Rectal smooth muscle tissue (tissue), 1 donor: ENCODE results near the gene HNRNPA3.
"Not testable (repeated sequence)": the region's sequence is repeated elsewhere in the genome, so short reads cannot be mapped to it uniquely, and the experiment has no call there.

Experiments used
- H3K27ac ChIP-seq: one replicate; pipeline ENCODE4 v1.7.0; 2013; ENCODE audit warnings: low read depth, low read length, inconsistent platforms
- H3K27me3 ChIP-seq: one replicate; pipeline ENCODE4 v1.7.0; 2013; ENCODE audit warnings: low read length; ENCODE audit not compliant: control insufficient read depth, insufficient read depth
- H3K36me3 ChIP-seq: one replicate; pipeline ENCODE4 v1.7.0; 2013; ENCODE audit warnings: low read length; ENCODE audit not compliant: control insufficient read depth, insufficient read depth
- H3K4me1 ChIP-seq: one replicate; pipeline ENCODE4 v1.7.0; 2013; ENCODE audit warnings: low read length; ENCODE audit not compliant: control insufficient read depth, insufficient read depth
- H3K4me3 ChIP-seq: one replicate; pipeline ENCODE4 v1.7.0; 2013; ENCODE audit warnings: low read length
- H3K9ac ChIP-seq: one replicate; pipeline ENCODE4 v1.7.0; 2013; ENCODE audit warnings: low read length

The HNRNPA3 gene

DNA sequence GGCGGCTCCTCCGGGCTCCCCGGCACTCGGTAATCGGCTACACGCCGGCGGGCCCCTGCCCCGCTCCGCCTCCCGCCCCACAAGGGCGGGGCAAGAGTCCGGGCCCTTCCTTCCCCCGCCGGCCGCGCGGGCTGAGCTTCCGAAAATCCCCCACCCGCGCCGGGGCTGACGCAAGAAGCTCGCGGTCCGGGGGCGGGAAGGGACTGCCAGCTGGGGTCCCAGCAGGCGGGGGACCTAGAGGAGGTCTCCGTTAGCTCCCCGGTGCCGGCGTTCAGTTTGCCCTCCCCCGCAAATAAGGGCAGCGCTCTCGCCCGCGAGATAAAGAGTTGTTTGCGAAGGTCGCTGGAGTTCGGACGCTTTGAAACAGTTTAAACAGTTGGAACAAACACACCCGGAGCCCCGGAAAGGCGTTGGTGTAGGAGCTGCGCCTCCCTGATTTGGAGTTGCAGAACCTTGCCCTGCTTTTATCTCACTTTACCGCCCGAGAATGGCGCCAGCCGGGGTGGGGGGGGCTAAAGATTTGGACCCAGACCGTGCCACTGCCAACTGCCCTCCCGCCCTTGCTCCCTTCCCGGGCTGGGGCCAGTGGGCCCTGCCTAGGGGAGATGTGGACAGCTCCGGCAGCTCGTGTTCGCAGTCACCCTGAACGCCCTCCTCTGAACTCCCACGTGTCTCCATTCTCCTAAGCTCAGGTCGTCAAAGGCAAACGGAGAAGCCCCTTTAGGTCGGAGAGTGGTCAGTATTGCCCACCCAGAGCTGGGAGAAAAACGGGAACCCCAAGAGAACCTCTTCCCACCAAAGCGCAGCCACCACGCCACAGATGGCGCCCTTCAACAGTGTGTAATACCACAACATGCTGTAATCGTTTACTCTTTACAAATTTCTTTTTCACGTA is 52.3 kb downstream of the HNRNPA3 start, which contains the start of gene NFE2L2:
Gene NFE2L2, minus strand, starts transcription at position 35 of the 895 bp plus-strand sequence. CDS start 151 bp downstream, outside the sequence.
- Histone ChIP-seq H3K36me3 (no peaks in the 10 kb centered on the region), H3K9ac (peak within 1 kb of the TSS; percentile 94), H3K27ac (peak within 1 kb of the TSS; percentile 100), H3K4me3 (peak within 1 kb of the TSS; percentile 91), H3K4me1 (peaks cover 13% of the 10 kb centered on the region), H3K27me3 (no peaks in the 10 kb centered on the region)

DNA sequence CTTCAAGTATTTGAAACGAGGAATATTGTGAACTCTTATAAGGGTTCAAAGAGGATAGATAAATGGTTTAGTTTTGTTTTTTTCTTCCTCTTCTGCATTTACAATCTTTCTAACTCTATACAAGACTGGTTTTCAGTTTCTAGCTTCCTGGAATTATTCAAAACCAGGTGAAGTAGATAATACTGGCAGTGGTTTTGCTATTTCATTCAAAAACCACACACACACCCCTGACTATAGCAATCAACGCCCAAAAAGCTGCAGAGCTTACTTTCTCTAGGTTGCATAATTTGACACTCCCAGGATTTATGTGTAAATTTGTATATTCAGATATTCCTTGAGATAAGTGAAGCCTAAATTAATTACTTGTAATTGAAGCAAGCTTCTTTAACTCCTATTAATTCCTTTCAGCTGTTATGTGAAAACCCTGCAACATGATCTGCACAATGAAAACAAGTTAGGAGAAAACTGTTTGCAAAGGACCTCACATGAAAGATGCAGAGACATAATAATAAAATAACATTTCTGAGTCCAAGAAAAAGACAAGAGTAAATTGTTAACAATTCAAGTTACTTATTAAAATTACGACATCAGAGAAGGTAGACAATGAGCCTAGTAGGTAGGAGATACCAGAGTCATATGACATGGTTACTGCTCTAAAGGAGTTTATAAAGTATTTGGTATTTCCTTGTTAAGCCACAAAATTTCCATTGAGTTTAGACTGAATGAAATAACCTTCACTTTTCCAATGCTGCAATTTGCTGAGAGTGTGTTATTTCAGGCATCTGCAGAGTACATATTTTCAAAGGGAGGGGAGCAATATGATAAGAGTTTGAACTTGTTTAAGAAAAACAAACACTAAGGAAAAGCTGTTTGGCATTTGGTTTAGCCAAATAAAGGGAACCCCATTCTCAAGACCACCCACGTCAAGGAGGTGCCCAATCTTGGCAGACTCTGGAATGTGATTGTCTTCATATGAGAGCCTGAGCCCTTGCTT is 53.5 kb downstream of the HNRNPA3 start:
- Histone ChIP-seq H3K36me3 (no peaks in the 10 kb centered on the region), H3K4me3 (peak overlapping the region; percentile 86), H3K9ac (no peak overlapping the region), H3K27me3 (no peaks in the 10 kb centered on the region), H3K27ac (peak overlapping the region; percentile 100), H3K4me1 (peaks cover 7% of the 10 kb centered on the region)

DNA sequence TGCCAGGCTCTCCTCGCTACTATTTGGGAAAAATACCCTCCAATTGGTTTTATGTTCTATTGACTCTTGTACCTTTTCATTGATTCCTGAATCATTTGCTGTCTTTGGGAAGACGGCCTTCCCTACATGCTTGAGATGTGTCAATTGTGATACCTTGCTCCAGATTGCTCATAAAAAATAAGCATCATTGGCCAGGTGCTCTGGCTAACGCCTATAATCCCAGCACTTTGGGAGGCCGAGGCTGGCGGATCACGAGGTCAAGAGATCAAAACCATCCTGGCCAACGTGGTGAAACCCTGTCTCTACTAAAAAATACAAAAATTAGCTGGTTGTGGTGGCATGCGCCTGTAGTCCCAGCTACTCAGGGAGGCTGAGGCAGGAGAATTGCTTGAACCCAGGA is 54.4 kb downstream of the HNRNPA3 start:
- not testable (repeated sequence) for H3K27ac ChIP-seq, H3K9ac ChIP-seq, H3K4me3 ChIP-seq, H3K27me3 ChIP-seq, H3K4me1 ChIP-seq, H3K36me3 ChIP-seq

DNA sequence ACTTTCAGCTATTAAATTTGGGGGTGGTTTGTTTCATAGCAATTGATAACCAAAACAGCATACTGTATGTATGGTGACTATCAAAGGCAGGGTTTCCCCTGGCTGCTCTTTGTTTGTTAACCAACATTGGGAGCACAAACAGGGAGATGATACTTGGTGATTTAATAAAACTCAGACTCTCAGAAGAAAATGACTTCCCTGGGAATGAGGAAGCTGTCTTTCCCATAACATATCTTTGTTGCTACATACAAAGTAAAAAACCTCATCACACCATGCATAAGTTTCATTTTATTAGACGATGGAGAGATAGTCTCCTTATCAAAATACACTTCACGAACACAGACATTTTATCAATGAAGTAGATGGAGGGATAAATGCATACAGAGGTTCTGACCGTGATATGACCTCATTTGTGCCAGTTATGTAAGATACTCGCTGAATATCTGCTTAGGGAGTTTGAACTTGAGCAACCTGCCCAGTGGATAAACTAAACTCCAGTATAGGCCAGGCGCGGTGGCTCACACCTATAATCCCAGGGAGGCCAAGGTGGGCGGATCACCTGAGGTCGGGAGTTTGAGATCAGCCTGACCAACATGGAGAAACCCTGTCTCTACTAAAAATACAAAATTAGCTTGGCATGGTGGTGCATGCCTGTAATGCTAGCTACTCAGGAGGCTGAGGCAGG is 55.7 kb downstream of the HNRNPA3 start:
- H3K4me1 ChIP-seq, result peaks cover 6% of the 10 kb centered on the region
- H3K27me3 ChIP-seq, result no peaks in the 10 kb centered on the region
- H3K27ac ChIP-seq, result no peak overlapping the region
- no peaks in the 10 kb centered on the region for H3K36me3 ChIP-seq
- no peak overlapping the region for H3K9ac ChIP-seq
- no peak overlapping the region for H3K4me3 ChIP-seq

DNA sequence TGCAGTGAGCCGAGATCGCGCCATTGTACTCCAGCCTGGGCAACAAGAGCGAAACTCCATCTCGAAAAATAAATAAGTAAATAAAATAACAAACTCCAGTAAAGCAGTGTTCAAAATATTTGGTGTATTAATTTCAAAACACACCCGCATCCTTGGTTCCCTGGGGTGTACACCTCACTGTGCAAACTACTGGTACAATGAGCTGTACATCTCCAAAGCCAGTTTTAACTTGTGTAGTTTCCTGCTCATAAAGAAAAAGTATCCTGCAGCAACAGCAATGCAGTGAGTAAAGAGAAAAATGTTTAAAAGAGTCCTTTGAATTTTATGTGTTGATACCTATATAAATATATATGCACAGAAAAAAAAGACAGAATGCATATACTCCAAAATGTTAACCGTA is 56.3 kb downstream of the HNRNPA3 start:
- Histone ChIP-seq H3K4me3 (no peak overlapping the region), H3K4me1 (peaks cover 6% of the 10 kb centered on the region), H3K27ac (no peak overlapping the region), H3K9ac (no peak overlapping the region), H3K27me3 (no peaks in the 10 kb centered on the region), H3K36me3 (no peaks in the 10 kb centered on the region)

DNA sequence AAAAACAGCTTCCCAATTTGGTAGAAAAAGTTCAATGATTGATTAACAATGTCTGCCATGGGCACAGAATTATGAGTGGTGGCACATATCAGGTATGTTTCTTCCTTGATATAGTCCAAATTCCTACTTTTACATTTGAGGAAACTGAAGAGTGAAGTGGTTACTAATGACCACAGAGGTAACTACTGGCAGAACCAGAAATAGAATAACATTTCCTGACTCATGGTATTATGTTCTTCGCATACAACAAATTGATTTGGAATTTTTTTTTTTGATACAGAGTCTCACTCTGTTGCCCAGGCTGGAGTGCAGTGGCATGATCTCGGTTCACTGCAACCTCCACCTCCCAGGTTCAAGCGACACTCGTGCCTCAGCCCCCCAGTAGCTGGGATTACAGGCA is 57.9 kb downstream of the HNRNPA3 start:
- Histone ChIP-seq H3K4me3 (no peak overlapping the region), H3K27me3 (no peaks in the 10 kb centered on the region), H3K9ac (no peak overlapping the region), H3K36me3 (no peaks in the 10 kb centered on the region), H3K4me1 (peaks cover 5% of the 10 kb centered on the region), H3K27ac (no peak overlapping the region)

DNA sequence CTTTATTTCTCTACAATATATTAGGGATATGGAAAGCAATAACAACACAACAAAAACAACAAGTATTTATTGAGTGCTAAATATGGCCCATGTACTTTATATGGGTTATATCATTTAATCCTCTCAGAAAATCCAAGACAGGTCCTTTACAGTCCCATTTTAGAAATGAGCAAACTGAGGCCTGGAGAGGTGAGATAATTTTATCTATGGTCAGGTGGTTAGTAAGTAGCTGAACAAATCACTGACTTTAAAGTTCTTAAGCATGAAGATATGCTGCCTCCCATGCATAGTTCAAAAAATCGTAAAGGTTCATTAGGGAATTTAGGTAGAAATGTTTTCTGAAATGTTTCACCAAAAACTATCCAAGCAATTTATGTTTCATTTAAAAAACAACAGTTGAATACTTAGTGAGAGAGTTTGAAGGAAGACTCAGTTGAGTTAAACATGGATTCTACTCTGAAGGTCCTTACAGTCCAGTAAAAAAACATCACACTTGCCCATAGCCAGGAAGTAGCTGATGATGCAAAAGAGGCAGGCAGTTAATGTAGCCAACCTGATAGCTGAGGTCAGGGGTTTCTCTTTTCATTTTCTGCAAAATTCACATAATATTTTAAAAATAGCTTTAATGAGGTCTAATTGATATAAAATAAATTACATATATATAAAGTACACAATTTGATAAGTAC is 59.5 kb downstream of the HNRNPA3 start:
- no peaks in the 10 kb centered on the region for H3K36me3 ChIP-seq
- H3K27me3 ChIP-seq, result no peaks in the 10 kb centered on the region
- no peak overlapping the region for H3K4me3 ChIP-seq
- no peaks in the 10 kb centered on the region for H3K4me1 ChIP-seq
- H3K27ac ChIP-seq, result no peak overlapping the region
- no peak overlapping the region for H3K9ac ChIP-seq

DNA sequence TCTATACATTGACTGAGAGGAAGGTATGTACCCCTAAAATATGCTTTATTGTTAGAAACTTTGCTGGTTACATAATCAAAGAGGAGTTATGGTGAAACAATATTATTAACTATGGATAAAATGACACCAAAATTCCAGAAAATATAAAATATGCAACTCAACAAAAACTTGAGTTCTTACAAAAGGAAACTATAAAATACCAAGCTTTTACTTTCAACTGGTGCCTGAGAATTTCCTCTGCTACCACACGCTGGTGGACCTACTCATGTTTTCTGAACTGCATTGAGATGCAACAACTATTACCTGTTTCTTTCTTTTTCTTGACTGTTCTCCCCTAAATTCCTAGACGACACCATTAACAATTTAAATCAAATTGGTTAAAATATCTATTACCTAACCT is 60.2 kb downstream of the HNRNPA3 start:
- no peaks in the 10 kb centered on the region for H3K36me3 ChIP-seq
- no peaks in the 10 kb centered on the region for H3K27me3 ChIP-seq
- H3K27ac ChIP-seq, result no peak overlapping the region
- H3K9ac ChIP-seq, result no peak overlapping the region
- no peaks in the 10 kb centered on the region for H3K4me1 ChIP-seq
- H3K4me3 ChIP-seq, result no peak overlapping the region

DNA sequence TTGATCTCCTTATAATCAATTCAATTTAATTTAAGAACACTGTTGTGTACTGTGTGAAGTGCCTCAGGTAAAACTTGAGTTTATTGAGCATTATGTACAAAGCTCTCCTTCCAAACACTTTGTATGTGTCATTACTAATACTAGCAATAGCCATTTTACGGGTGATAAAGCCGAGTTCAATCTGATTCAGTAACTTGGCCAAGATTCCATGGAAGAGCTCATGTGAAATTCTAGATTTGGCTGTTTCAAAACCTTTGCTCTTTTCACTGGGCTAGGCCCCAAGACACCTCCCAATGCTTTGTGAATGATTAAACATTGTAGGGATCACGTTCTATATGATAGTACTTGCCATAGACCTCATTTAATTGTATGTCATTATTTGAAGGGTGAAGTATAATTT is 60.8 kb downstream of the HNRNPA3 start:
- H3K27ac ChIP-seq, result no peak overlapping the region
- H3K9ac ChIP-seq, result no peak overlapping the region
- no peaks in the 10 kb centered on the region for H3K36me3 ChIP-seq
- H3K4me3 ChIP-seq, result no peak overlapping the region
- no peaks in the 10 kb centered on the region for H3K27me3 ChIP-seq
- no peaks in the 10 kb centered on the region for H3K4me1 ChIP-seq
